GM18870 (cell line): Measurements from ENCODE around the gene PLCL1.
A peak's percentile ranks its signal among the peaks of the same experiment; 100 is the strongest.
"Not testable (repeated sequence)": the region's sequence is repeated elsewhere in the genome, so short reads cannot be mapped to it uniquely, and the experiment has no call there.

Experiments used
- ATAC-seq: cut with Tn5 transposase; IDR thresholded peaks from one replicate; pipeline ENCODE4 v1.9.1; 2021; ENCODE audit warnings: moderate library complexity; ENCODE audit not compliant: unreplicated experiment

Gene PLCL1

GRCh38 chr2:197809064-197809463, 4.7 kb downstream of the PLCL1 start:
- no peak for ATAC-seq

GRCh38 chr2:197810016-197810415, 5.6 kb downstream of the PLCL1 start:
- no peak for ATAC-seq

- no peak for ATAC-seq
Observed at GRCh38 chr2:197810491-197810890, 6.1 kb downstream of the PLCL1 start.

- ATAC-seq = no peak
Observed at GRCh38 chr2:197813093-197813787, 8.8 kb downstream of the PLCL1 start.

DNA sequence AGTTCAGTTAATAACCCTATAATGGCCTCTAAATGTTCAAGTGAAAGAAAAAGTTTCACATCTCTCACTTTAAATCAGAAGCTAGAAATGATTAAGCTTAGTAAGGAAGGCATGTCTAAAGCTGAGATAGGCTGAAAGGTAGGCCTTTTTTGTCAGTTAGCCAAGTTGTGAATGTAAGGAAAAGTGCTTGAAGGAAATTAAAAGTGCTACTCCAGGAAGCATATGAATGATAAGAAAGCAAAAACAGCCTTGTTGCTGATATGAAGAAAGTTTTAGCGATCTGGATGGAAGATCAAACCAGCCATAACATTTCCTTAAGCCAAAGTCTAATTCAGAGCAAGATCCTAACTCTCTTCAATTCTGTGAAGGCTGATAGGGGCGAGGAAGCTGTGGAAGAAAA, 10.1 kb downstream of the PLCL1 start:
- ATAC-seq = no peak

- no peak for ATAC-seq
Observed at GRCh38 chr2:197821550-197822289, 17.3 kb downstream of the PLCL1 start.

GRCh38 chr2:197822333-197822732, 17.9 kb downstream of the PLCL1 start:
- ATAC-seq = no peak

GRCh38 chr2:197827618-197828017, 23.2 kb downstream of the PLCL1 start:
- ATAC-seq = no peak

DNA sequence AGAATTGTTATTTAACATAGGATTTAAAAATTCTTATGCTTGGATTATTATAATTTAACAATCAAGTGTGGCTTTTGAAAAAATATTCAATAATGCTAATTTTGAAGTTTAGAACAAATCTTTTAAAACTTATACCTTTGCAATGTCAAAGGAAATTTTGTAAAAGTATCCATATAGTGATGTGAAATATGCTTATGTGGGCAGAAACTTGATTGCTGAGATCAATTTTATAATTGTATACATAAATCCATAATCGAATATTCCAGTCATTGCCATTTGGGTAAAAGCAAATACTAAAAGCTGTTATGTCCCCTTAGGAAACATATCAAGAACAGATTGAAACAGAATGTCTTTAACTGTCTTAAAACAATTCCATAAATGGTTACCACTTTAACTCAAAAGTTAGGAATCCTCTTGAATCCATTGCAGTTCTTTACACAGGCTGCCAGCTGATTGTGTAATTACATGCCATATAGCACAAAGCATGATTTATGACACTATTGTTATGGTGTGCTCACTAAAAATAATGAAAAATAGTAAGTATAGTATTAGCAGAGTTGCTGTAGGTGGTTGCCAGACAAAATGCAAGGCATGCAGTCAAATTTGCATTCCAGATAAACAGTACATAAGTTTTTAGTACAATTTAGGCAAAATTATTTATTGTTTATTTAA, 24.2 kb downstream of the PLCL1 start:
- no peak for ATAC-seq

GRCh38 chr2:197834771-197835170, 30.4 kb downstream of the PLCL1 start:
- ATAC-seq = not testable (repeated sequence)

GRCh38 chr2:197835293-197835692, 30.9 kb downstream of the PLCL1 start:
- no peak for ATAC-seq

- peak; percentile 100 for ATAC-seq
Observed at GRCh38 chr2:197838036-197838435, 33.6 kb downstream of the PLCL1 start.

DNA sequence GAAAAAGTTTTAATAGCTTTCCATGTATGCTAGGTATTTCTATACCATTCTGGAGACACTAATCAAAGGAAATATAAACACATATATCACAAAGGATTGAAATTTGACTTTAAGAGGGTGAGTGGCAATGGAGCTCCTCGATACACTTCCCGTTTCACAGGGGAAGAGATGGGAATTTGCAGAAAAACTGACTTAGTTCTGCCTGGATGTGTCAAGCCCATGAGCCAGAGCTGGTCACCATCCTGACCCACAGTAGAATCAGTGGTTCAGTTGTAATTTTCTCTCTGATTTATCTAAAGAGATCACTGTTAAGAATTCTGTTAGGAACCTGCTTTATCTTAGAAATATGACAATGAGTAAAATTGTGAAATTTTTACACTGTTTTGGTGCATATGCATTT, 34.2 kb downstream of the PLCL1 start:
- no peak for ATAC-seq

GRCh38 chr2:197839327-197839726, 34.9 kb downstream of the PLCL1 start:
- no peak for ATAC-seq

- no peak for ATAC-seq
Observed at GRCh38 chr2:197839856-197840255, 35.5 kb downstream of the PLCL1 start.

DNA sequence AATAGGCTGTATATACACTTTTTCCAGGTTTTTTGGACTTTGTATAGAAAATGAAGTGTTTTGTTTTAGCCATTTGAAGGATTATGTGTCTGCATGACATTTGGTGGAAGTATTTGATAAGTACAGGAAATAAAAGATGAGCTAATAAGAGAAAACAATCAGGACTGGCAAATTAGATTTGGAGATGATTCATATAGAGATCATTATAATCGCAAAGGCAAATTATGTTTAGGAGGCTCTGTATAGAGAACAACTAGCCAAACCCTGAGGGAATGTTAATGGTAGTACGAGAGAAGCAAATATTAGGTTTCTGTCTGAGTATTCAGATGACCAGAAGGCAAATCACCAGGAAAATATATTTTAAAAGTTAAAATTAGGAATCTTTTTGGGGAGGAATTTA, 41.7 kb downstream of the PLCL1 start:
- no peak for ATAC-seq

DNA sequence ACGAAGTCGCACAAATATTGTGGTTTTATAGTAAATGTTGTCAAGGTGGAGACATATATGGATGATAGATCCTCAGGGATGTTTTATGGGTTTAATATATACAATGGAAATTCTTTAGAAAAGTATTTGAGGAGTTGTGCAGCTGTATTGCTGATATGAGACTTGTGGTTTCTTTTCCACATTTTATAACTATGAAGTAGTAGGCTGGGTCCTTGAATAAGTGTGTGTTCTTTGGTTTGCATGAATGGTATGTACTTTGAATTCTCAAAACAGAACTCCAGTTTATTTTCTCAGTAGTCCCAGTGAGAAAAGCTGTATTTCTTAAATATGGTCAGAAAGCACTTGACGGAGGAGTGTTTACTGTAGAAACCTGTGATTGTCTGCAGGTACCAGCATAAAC, 42.4 kb downstream of the PLCL1 start:
- no peak for ATAC-seq

GRCh38 chr2:197847651-197848401, 43.4 kb downstream of the PLCL1 start:
- no peak for ATAC-seq

DNA sequence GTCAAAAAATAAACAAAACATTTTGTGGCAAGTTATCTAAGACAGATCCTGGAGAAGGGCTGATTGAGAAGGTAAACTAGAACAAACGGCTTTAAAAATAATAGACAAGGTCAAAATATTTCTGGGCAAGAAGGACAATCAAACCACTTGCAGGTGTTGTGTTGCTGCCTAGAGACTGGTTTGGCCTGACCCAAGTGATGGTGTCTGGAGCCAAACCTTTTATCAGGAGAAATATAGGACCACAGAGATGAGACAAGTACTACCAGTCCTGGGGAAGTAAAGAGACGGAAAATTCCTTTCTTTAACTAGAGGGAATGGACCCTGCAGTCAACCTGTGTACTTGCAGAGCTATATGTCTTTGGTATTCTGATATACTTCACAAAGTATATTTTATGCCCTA, 44.2 kb downstream of the PLCL1 start:
- no peak for ATAC-seq

DNA sequence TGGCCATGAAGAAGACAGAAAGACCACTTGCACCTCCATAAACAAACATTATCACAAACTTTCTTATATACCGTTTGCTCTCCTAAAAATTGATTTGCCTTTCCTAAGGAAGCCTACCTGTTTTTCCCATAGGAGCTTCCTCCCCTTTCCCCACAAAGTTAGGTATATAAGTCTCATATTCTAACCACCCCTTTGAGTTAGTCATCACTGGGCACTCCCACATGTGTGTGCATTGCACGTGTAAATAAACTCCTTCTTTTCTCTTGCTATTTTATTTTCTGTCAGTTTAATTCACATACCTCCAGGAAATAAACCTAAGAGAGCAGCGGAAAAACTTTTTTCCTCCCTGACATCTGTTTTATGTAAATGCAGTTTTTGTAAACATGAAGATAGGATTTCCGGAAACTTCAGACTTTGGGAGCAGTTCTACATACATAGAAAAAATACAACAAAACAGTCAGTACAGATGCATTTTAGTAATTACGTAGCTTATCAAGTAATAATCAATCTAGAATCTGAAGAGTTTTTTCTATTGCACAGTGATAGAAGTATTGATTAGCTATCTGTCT, 46.6 kb downstream of the PLCL1 start:
- ATAC-seq = no peak

- ATAC-seq = no peak
Observed at GRCh38 chr2:197851451-197851850, 47.1 kb downstream of the PLCL1 start.
